IPS DF 6.9 (cell line): ENCODE measurements around the gene FAM227B.
"Not testable (repeated sequence)": the region's sequence is repeated elsewhere in the genome, so short reads cannot be mapped to it uniquely, and the experiment has no call there.

ENCODE experiments used
- DNase-seq: peaks from one replicate; pipeline ENCODE4 v3.0.0-alpha.2; 2013; ENCODE audit warnings: low read depth, low spot score
- H3K27ac ChIP-seq: one replicate; pipeline ENCODE4 v1.5.1; 2013; ENCODE audit warnings: low read length, control low read depth
- H3K27me3 ChIP-seq: 2 replicates; pipeline ENCODE4 v1.6.1; 2013; ENCODE audit warnings: mild to moderate bottlenecking, low read length; ENCODE audit not compliant: control insufficient read depth, insufficient read depth
- H3K36me3 ChIP-seq: 2 replicates; pipeline ENCODE4 v1.6.1; 2013; ENCODE audit warnings: low read length; ENCODE audit not compliant: control insufficient read depth, insufficient read depth
- H3K4me1 ChIP-seq: 2 replicates; pipeline ENCODE4 v1.6.1; 2013; ENCODE audit warnings: low read length; ENCODE audit not compliant: control insufficient read depth, insufficient read depth
- H3K4me3 ChIP-seq: 2 replicates; pipeline ENCODE4 v1.5.1; 2013; ENCODE audit warnings: mild to moderate bottlenecking, low read length
- H3K9me3 ChIP-seq: 2 replicates; pipeline ENCODE4 v1.6.1; 2013; ENCODE audit warnings: low read length, inconsistent platforms; ENCODE audit not compliant: control insufficient read depth, insufficient read depth
- WGBS: extraction: QIAGEN DNeasy Blood & Tissue Kit; methylation state at CpG from one replicate; pipeline ENCODE4 v1.1.7; 2013; ENCODE audit warnings: mixed read lengths, missing lambda C conversion rate; ENCODE audit not compliant: insufficient read length, insufficient coverage; 5-methylcytosine and 5-hydroxymethylcytosine counted together

FAM227B gene

DNA sequence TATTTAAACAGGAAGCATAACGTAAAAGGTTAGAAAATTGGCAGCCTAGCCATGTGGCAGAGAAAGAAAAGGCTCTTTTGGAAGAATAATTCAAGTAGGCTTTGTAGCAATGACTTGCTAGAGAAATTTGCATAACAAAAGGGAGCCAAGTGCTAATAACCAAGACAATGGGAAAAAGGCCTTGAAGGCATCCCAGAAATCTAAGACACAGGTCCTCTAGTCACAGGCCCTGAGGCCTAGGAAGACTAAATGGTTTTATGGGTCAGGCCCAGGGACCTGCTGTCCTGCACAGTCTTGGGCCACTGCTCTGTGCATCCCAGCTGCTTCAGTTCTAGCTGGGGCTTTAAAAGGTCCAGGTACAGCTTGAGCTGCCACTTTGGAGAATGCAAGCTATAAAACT is 119.0 kb downstream of the FAM227B start:
- Histone ChIP-seq H3K36me3 (no peaks in the 10 kb centered on the region), H3K4me3 (no peak overlapping the region), H3K27me3 (no peaks in the 10 kb centered on the region), H3K4me1 (no peaks in the 10 kb centered on the region), H3K27ac (no peak overlapping the region), H3K9me3 (peaks cover 5% of the 10 kb centered on the region)
- whole genome bisulfite sequencing: no CpG with 5 or more reads among the region's 1 CpG
- DNase-seq: no peak

DNA sequence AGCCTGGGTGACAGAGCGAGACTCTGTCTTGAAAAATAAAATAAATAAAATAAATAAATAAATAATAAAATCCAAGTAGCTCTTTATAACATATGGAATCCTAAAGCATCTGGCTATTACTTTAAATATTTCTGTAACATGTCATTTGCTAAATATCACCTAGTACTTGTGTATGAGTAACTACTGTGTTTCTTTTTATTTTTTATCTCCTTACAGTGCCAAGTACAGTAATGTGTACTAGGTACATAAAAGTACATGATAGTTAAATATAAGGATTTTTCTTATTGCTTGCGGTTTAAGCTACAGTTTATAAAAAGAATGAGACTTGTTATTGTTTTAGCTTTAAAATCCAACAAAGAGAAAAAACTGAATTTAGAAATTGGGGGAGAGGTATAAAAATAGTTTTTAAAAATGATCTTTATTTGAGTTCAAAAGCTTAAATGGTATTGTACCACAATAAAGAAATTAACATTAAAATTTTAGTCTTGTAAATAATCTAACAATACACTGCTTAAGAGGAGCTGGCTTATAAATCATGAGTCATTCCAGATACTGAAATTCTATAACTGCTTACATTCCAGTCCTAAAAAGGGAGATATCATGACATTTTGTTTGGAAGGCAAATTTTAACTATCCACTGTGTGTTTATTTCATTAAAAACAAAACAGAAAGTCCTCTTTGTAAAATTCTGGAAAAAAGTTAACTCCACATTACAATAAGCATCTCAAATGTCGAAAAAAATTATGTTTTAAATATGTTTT is 124.4 kb downstream of the FAM227B start:
- no peak for DNase-seq
- no peaks in the 10 kb centered on the region for H3K27me3 ChIP-seq
- H3K9me3 ChIP-seq: peaks cover under 1% of the 10 kb centered on the region; the same call in 1 of the 2 replicates
- no peaks in the 10 kb centered on the region for H3K4me1 ChIP-seq
- H3K36me3 ChIP-seq: no peaks in the 10 kb centered on the region
- no CpG with 5 or more reads among the region's 3 CpGs for WGBS
- no peak overlapping the region for H3K27ac ChIP-seq
- no peak overlapping the region for H3K4me3 ChIP-seq

DNA sequence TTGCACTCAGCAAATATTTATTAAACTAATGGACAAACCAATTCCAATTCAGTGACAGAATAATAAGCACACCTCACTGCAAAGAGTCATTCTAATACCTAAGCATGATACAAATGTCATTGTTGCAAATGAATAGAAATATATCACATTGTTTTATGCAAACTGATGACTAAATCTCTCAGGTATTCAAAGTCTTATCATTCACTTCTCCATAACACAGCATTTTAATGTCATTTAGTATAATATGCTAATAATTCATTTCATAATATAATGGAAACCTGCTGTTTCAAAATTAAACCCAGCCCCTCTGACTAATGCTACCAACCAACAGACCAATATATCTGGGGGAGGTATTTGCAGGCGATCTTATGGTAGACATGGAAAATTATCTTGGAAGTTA is 125.8 kb downstream of the FAM227B start:
- no CpG with 5 or more reads among the region's 1 CpG for WGBS
- H3K4me1 ChIP-seq: no peaks in the 10 kb centered on the region
- H3K9me3 ChIP-seq: no peaks in the 10 kb centered on the region; the same call in 1 of the 2 replicates
- no peaks in the 10 kb centered on the region for H3K36me3 ChIP-seq
- H3K27me3 ChIP-seq: no peaks in the 10 kb centered on the region
- no peak overlapping the region for H3K27ac ChIP-seq
- DNase-seq: no peak
- no peak overlapping the region for H3K4me3 ChIP-seq

DNA sequence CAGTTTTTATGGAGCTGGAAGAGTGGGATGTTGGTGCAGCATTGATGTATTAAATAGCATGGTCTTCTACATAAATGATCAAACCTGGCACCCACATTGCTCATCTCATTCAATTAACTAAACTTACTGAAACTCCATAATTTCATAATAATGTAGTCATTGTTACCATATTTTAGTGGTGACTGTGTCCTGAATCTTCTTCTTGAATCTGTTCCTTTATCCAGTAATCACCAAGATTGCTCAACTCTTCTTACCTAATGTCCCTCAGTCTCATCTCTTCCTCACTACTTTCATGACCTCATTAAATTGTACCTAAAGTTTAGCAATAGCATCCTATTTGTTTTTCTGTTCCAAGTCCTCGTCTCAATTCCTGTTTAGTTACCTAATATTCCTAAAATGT is 127.8 kb downstream of the FAM227B start:
- Histone ChIP-seq H3K9me3 (no peaks in the 10 kb centered on the region), H3K4me1 (no peaks in the 10 kb centered on the region), H3K27me3 (no peaks in the 10 kb centered on the region), H3K27ac (no peak overlapping the region), H3K4me3 (no peak overlapping the region), H3K36me3 (no peaks in the 10 kb centered on the region)
- WGBS: no CpG with 5 or more reads among the region's 1 CpG
- no peak for DNase-seq

DNA sequence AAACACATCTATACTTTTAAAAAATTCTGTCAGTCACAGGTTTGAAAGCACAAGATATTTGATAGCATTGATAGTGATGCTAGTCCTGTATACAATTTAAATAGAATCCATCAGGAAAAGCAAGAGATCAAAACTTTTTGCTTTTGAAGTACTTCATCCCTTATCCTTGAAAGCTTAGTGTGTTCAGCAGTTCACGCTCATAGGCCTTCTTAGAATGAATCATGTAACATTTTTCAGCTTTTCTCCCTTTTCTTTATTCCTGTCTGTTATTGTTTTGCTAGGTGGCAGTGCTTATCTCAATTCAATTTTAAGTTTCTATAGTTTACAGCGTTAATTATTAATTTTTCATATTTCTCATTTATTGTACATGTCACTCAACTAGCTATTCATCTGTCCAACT is 128.5 kb downstream of the FAM227B start:
- Histone ChIP-seq H3K36me3 (no peaks in the 10 kb centered on the region), H3K9me3 (no peaks in the 10 kb centered on the region), H3K27ac (no peak overlapping the region), H3K27me3 (no peaks in the 10 kb centered on the region), H3K4me1 (no peaks in the 10 kb centered on the region), H3K4me3 (no peak overlapping the region)
- WGBS: no CpG with 5 or more reads among the region's 2 CpGs
- no peak for DNase-seq

DNA sequence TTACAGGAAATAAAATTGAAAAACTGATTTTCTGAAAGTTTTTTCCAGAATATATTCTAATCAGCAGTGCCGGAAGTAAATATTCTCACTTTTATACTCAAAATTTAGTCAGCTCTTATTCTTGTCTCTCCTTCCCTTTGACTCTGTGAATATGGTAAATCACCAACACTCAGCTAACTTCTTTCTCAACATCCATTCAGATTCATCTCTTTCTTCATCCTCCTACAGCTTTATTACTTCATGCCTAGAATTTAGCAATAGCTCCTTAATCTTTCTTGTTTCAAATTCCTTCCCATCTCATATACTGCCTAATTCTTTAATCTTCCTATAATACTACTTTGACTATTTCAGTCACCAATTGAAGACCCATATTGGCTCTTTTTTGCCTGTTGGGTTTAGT is 129.7 kb downstream of the FAM227B start:
- Histone ChIP-seq H3K27me3 (no peaks in the 10 kb centered on the region), H3K36me3 (no peaks in the 10 kb centered on the region), H3K4me3 (no peak overlapping the region), H3K27ac (no peak overlapping the region), H3K9me3 (no peaks in the 10 kb centered on the region), H3K4me1 (no peaks in the 10 kb centered on the region)
- DNase-seq: no peak
- WGBS: no CpG with 5 or more reads among the region's 1 CpG

DNA sequence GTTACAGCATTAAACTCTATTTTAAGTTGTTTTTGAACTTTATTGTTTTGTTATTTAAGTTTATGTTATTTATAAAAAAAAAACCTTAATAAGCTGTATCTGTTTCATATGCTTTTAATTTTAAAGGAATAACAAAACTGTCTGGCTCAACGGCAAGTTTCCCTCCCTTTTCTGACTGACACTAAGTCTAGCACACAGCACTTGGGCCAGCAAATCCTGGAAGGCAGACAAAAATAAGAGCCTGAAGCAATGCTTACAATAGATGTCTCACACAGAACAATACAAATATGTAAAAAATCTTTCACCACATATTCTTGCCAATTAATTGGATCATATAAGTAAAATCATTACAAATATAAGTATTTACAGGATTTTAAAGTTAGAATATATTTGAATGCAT is 135.2 kb downstream of the FAM227B start:
- WGBS: no CpG with 5 or more reads among the region's 1 CpG
- H3K4me3 ChIP-seq, H3K4me1 ChIP-seq, DNase-seq, H3K36me3 ChIP-seq, H3K27ac ChIP-seq, H3K9me3 ChIP-seq, H3K27me3 ChIP-seq: not testable (repeated sequence)

DNA sequence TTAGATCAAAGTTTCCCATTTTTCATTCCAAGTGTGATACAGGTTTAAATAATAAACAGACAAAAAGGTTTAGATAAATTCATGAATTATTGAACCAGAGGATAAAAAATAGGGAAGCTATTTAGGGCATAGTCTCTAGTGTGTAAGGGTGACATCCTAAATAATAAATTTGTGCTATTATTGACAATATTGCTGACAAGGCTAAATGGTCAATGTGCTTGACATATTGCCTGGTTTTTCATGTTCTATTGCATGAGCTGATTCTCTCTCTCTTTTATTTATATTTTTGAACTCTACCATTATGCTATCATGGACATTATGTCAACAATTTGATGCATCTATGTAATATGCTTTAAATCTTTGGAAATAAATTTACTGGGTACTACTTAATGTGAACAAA is 141.6 kb downstream of the FAM227B start:
- not testable (repeated sequence) for H3K27me3 ChIP-seq, H3K27ac ChIP-seq, H3K4me1 ChIP-seq, H3K36me3 ChIP-seq, H3K4me3 ChIP-seq, H3K9me3 ChIP-seq, DNase-seq

DNA sequence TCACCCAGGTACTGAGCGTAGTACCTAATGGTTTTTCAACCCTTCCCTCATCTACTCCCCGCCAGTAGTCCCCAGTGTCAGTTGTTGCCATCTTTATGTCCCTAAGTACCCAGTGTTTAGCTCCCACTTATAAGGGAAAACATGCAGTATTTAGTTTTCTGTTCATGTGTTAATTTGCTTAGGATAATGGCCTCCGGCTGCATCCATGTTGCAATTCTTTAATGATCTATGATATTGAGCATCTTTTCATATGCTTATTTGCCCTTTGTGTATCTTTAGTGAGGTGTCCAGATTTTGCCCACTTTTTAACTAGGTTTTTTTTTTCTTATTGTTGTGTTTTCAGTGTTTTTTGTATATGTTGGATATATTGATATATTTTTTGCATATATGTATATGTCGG is 142.6 kb downstream of the FAM227B start:
- WGBS: no CpG with 5 or more reads among the region's 4 CpGs
- not testable (repeated sequence) for H3K4me1 ChIP-seq, H3K27ac ChIP-seq, H3K27me3 ChIP-seq, H3K4me3 ChIP-seq, DNase-seq, H3K36me3 ChIP-seq, H3K9me3 ChIP-seq

DNA sequence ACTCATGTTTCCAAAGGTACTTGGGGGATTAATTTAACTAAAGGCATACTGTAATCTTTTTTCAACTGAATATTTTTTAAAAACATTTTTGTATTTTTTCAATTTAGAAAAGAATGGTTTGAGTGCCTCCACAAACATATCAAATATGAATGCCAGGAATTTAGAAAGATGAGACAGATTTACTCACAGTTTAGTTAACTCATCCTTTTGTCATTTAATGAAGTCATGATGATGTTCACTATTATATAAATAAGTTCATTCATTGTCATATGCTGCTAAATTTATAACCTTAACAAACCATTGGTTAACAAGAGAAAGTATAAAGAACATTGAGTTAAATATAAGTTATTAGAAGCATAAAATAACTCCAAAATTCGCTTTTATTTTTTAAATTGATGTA is 147.6 kb downstream of the FAM227B start:
- Histone ChIP-seq H3K9me3 (no peaks in the 10 kb centered on the region), H3K4me1 (no peaks in the 10 kb centered on the region), H3K4me3 (no peak overlapping the region), H3K27me3 (no peaks in the 10 kb centered on the region), H3K36me3 (no peaks in the 10 kb centered on the region), H3K27ac (no peak overlapping the region)
- WGBS: no CpG with 5 or more reads among the region's 1 CpG
- no peak for DNase-seq

DNA sequence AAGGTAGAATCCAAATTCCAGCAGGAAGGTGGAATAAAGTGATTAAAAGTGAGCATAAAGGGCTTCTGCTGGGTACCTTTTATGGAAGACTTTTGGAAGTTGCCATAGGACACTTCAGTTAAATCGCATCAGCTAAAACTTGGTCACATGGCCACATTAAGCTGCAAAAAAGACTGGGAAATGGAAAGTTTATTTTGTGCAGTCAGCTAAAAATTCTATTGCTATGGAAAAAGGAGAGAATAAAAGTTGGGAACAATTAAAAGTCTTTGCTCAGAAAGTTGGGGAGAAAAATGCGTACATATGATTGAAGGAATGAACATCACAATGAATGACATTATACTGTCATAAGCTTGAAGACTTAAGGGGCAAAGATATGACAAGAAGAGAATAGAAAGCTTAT is 148.3 kb downstream of the FAM227B start:
- no CpG with 5 or more reads among the region's 2 CpGs for WGBS
- no peak overlapping the region for H3K27ac ChIP-seq
- H3K36me3 ChIP-seq: no peaks in the 10 kb centered on the region
- H3K27me3 ChIP-seq: no peaks in the 10 kb centered on the region
- no peak for DNase-seq
- H3K4me3 ChIP-seq: no peak overlapping the region
- H3K9me3 ChIP-seq: no peaks in the 10 kb centered on the region
- H3K4me1 ChIP-seq: no peaks in the 10 kb centered on the region
